Right atrium auricular region (tissue), 2 donors: ENCODE results near the gene NCOA3. TPM values are rescaled to one million over a fixed set of nuclear protein-coding genes. Genes with fewer than 3 reads are reported as not detected.

ENCODE experiments used
- DNase-seq: peaks from one replicate; pipeline ENCODE4 v3.0.0-alpha.2; 2019; ENCODE audit warnings: low spot score
- H3K27ac ChIP-seq, 2 donors: fragments of 200-600 bp; sonication (generic); 1 replicate in 1 of 2; 2 replicates in 1 of 2; pipeline ENCODE4 v1.5.1; 2016 to 2019
- H3K27me3 ChIP-seq, 2 donors: fragments of 200-600 bp; sonication (generic); one replicate each; pipeline versions ENCODE4 v1.5.1 to v1.6.0; 2017 to 2019
- H3K36me3 ChIP-seq: fragments of 200-600 bp; sonication (generic); one replicate; pipeline ENCODE4 v1.5.1; 2016
- H3K4me1 ChIP-seq, 2 donors: fragments of 200-600 bp; sonication (generic); one replicate each; pipeline versions ENCODE4 v1.5.1 to v1.6.0; 2017 to 2019
- H3K4me3 ChIP-seq, 2 donors: fragments of 200-600 bp; sonication (generic); 1 replicate in 1 of 2; 2 replicates in 1 of 2; pipeline ENCODE4 v1.5.1; 2017 to 2019; ENCODE audit warnings: mild to moderate bottlenecking in 1 of 2, moderate library complexity in 1 of 2
- H3K9me3 ChIP-seq, 2 donors: fragments of 200-600 bp; sonication (generic); one replicate each; pipeline ENCODE4 v1.5.1; 2019
- total RNA-seq, 2 donors: library from RNA; depleted of rRNA; stranded (reverse); fragments of >200 nt; gene quantifications; one replicate each; pipeline ENCODE4 v1.1.0, GENCODE V29; 2016
- TF ChIP-seq, protein P1 (sequence below), 2 donors: fragments of 200-600 bp; sonication (generic); IDR thresholded peaks; one replicate each; pipeline ENCODE4 v1.5.1; 2019; ENCODE audit warnings: antibody characterized with exemption in 2 of 2

Gene NCOA3
- total RNA-seq, 2 donors from 2014 or later, result 24.1 to 27.4 TPM

DNA sequence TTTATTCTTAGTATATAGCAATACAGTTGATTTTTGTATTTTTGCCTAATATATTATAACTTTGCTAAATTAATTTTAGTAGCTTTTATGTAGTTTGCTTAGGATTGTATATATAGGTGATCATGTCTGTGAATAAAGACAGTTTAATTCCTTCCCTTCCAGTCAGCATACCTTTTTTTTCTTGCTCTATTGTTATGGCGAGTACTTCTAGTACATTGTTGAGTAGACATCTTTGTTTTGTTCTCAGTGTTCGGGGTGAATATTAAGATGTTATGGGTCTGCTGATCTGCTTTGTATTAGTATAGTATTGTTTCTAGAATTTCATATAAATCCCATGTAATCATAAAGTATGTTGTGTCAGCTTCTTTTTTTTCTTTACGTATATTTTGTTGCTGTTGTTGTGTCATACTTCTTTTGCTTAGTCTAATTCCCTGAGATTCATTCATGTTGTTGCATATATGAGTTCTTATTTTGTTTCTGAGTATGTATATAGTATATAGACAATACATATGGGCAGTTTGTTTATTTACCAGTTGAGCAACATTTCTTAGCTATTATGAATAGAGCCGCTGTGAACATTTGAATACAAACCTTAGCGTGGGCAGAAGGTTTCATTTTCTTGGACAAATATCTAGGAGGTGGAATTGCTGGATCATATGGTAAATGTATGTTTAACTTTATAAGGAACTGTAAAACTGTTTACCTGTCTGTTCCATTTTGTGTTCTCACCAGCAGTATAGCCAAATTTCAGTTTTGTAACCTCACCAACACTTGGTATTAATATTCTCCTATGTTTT is 25.5 kb downstream of the NCOA3 start:
- Histone ChIP-seq H3K36me3 (no peaks in the 10 kb centered on the region), H3K4me1 (peaks cover 0 to 28% of the 10 kb centered on the region in 2 donors), H3K27me3 (no peaks in the 10 kb centered on the region), H3K9me3 (no peaks in the 10 kb centered on the region), H3K4me3 (no peak overlapping the region), H3K27ac (no peak overlapping the region)
- TF ChIP-seq, protein P1, sequence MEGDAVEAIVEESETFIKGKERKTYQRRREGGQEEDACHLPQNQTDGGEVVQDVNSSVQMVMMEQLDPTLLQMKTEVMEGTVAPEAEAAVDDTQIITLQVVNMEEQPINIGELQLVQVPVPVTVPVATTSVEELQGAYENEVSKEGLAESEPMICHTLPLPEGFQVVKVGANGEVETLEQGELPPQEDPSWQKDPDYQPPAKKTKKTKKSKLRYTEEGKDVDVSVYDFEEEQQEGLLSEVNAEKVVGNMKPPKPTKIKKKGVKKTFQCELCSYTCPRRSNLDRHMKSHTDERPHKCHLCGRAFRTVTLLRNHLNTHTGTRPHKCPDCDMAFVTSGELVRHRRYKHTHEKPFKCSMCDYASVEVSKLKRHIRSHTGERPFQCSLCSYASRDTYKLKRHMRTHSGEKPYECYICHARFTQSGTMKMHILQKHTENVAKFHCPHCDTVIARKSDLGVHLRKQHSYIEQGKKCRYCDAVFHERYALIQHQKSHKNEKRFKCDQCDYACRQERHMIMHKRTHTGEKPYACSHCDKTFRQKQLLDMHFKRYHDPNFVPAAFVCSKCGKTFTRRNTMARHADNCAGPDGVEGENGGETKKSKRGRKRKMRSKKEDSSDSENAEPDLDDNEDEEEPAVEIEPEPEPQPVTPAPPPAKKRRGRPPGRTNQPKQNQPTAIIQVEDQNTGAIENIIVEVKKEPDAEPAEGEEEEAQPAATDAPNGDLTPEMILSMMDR (IDR thresholded peaks at IDR 0.05), result no peak
- no peak for DNase-seq

DNA sequence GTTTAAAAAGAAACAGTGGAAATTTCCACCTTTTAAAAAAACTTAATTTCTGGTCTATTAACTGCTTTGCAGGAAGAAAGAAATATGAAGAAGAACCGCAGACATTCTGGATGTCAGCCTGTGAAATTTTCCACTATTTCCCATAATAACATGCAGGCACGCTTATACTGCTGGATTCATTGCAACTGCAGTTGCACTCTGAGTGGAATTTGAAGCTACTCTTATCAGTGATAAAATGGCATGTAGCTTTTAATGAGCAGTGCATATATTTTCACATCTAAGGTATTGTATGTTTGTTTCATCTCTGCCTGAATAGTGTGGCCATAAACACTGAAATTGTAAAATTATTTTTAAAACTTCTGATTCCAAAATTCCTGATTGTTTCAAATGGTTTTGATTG is 28.2 kb downstream of the NCOA3 start:
- Histone ChIP-seq H3K4me1 (peaks cover 0 to 9% of the 10 kb centered on the region in 2 donors), H3K9me3 (no peaks in the 10 kb centered on the region), H3K27ac (no peak overlapping the region)

DNA sequence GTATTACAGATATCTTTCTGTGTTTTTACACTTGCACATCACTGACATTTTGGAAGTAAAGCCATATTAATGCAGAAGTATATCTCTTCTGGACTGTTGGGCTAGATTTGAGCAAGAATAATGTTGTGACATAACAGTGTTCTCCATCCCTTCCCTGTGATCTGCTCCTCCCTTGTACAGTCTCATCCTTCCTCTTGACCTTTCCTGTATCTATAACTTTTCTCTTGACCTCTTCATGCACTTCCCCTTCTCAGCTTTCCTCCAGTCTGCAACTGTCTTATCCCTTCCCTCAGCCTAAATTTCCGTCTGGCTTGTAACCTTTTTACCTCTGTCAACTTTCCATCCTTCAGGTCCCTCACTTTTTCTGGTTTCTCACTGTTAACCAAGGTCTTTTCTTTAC is 29.8 kb downstream of the NCOA3 start:
- peaks cover 0 to 9% of the 10 kb centered on the region in 2 donors for H3K4me1 ChIP-seq
- DNase-seq, result no peak
- TF ChIP-seq, protein P1 (IDR thresholded peaks at IDR 0.05), result no peak

More for the DNA sequence above, 28.2 kb downstream of the NCOA3 start:
- Histone ChIP-seq H3K4me3 (no peak overlapping the region), H3K36me3 (peaks cover 3% of the 10 kb centered on the region), H3K27me3 (no peaks in the 10 kb centered on the region)
- no peak for DNase-seq
- TF ChIP-seq, protein P1 (IDR thresholded peaks at IDR 0.05), result no peak

DNA sequence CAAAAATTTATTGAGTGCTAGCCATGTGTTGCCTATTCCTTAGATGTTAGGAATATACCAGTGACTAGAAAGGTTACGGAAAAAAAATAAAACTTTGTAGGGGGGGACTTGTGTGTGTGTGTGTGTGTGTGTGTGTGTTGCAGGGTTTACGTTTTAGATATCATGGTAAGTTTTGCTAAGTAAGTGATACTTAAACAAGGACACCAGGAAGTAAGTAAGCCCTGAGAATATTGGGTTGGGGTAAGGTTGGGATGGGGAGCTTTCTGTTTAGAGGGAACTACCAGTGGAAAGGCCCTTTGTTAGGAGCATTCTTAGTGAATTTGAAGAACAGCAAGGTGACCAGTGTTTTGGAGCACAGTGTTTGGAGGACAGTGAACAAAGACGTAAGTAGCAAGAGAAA is 30.3 kb downstream of the NCOA3 start:
- no peak for DNase-seq
- TF ChIP-seq, protein P1 (IDR thresholded peaks at IDR 0.05), result no peak
- peaks cover 3% of the 10 kb centered on the region for H3K36me3 ChIP-seq
- no peaks in the 10 kb centered on the region for H3K27me3 ChIP-seq
- H3K4me1 ChIP-seq, result peaks cover 0 to 9% of the 10 kb centered on the region in 2 donors
- H3K4me3 ChIP-seq, result no peak overlapping the region
- no peaks in the 10 kb centered on the region for H3K9me3 ChIP-seq
- H3K27ac ChIP-seq, result no peak overlapping the region

More for the DNA sequence above, 29.8 kb downstream of the NCOA3 start:
- Histone ChIP-seq H3K36me3 (peaks cover 3% of the 10 kb centered on the region), H3K9me3 (no peaks in the 10 kb centered on the region), H3K27ac (no peak overlapping the region), H3K4me3 (no peak overlapping the region), H3K27me3 (no peaks in the 10 kb centered on the region)

DNA sequence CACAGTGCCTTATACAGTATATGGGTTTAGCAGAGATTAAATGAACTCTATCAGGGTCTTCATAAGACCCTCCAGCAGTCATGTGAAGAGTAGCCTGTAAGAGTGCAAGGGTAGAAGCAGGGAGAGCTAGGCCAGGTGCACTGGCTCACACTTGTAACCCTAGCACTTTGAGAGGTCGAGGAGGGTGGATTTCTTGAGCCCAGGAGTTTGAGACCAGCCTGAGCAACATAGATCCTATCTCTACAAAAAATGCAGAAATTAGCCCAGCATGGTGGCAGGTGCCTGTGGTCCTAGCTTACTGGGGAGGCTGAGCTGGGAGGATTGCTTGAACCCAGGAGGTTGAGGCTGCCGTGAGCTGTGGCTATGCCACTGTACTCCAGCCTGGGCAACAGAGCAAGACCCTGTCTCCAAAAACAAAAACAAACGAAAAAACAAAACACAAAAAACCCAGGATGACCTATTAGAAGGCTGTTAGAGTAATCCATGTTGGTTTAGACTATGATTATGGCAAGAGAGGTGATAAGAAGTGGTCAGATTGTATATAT is 31.9 kb downstream of the NCOA3 start:
- no peaks in the 10 kb centered on the region for H3K27me3 ChIP-seq
- no peak overlapping the region for H3K4me3 ChIP-seq
- peaks cover 0 to 15% of the 10 kb centered on the region in 2 donors for H3K4me1 ChIP-seq
- DNase-seq, result no peak
- H3K9me3 ChIP-seq, result no peaks in the 10 kb centered on the region
- TF ChIP-seq, protein P1 (IDR thresholded peaks at IDR 0.05), result no peak
- no peak overlapping the region for H3K27ac ChIP-seq
- H3K36me3 ChIP-seq, result peaks cover 3% of the 10 kb centered on the region
